ENCODE data around the gene MXD4.

MXD4 gene, protein sequence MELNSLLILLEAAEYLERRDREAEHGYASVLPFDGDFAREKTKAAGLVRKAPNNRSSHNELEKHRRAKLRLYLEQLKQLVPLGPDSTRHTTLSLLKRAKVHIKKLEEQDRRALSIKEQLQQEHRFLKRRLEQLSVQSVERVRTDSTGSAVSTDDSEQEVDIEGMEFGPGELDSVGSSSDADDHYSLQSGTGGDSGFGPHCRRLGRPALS

DNA sequence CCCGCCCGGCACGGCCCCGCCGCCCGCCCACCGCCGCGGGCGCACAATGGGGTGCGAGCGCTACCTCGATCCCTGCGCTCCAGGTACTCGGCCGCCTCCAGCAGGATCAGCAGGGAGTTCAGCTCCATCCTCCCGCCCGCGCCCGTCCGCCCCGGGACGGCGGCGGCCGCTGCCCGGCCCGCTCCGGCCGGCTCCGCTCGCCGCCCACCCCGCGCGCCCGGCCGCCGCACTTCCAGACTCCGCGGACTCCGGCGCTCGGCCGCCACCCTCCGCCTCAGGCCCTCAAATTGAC lies at the start of gene MXD4:
Gene MXD4, minus strand, starts transcription at position 257 of the 292 bp plus-strand sequence. Its CDS starts 129 bp downstream, at position 128.
- Histone ChIP-seq H3K27me3 (ENCODE audit: insufficient read depth, poor library complexity, severe bottlenecking) (no peaks in the 10 kb centered on the region), H3K36me3 (ENCODE audit: low read depth) (peaks cover 13% of the 10 kb centered on the region; the same call in 1 of the 2 replicates), H3K4me1 (ENCODE audit: insufficient read depth, poor library complexity, severe bottlenecking) (peaks cover 13% of the 10 kb centered on the region), H3K27ac (ENCODE audit: poor library complexity, severe bottlenecking) (peak within 1 kb of the TSS; percentile 66), H3K9me3 (ENCODE audit: severe bottlenecking) (no peaks in the 10 kb centered on the region), H3K4me3 (ENCODE audit: severe bottlenecking) (peak within 1 kb of the TSS; percentile 92)
- no peak for DNase-seq (ENCODE audit: low spot score)
- ATAC-seq (ENCODE audit: low read depth), result no peak
- TF ChIP-seq, protein P1, sequence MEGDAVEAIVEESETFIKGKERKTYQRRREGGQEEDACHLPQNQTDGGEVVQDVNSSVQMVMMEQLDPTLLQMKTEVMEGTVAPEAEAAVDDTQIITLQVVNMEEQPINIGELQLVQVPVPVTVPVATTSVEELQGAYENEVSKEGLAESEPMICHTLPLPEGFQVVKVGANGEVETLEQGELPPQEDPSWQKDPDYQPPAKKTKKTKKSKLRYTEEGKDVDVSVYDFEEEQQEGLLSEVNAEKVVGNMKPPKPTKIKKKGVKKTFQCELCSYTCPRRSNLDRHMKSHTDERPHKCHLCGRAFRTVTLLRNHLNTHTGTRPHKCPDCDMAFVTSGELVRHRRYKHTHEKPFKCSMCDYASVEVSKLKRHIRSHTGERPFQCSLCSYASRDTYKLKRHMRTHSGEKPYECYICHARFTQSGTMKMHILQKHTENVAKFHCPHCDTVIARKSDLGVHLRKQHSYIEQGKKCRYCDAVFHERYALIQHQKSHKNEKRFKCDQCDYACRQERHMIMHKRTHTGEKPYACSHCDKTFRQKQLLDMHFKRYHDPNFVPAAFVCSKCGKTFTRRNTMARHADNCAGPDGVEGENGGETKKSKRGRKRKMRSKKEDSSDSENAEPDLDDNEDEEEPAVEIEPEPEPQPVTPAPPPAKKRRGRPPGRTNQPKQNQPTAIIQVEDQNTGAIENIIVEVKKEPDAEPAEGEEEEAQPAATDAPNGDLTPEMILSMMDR (IDR thresholded peaks at IDR 0.05; ENCODE audit: poor library complexity, severe bottlenecking), result no peak

DNA sequence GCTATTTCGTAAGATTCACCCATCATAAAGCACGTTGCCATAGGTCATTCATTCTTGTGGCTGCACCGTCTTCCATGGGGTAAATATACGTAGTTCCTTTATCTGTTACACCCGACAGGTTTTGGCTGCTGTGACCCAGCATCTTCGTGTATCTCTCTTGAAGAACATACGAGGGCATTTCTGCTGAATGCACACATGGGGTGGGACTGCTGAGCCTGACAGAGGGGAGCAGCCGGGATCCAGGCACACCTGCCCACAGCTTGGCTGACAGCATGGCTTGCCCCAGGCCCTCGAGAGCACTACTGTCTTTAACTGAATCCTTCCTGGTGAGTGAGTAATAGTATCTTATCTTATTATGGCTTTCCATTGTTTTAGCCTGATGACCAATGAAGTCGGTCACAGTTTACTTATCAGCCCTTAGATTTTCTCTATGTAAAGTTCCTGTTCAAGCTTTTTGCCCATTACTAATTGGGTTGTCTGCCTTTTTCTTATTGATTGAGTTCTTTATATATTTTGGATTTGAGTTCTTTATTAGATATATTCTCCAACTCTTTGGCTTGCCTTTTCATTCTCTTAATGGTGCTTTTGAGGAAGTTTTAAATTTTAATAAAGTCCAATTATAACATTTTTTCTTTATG lies 45.0 kb upstream of the MXD4 start:
- Histone ChIP-seq H3K27me3 (ENCODE audit: insufficient read depth, poor library complexity, severe bottlenecking) (no peaks in the 10 kb centered on the region), H3K36me3 (ENCODE audit: low read depth) (no peaks in the 10 kb centered on the region), H3K4me3 (ENCODE audit: severe bottlenecking) (no peak overlapping the region), H3K4me1 (ENCODE audit: insufficient read depth, poor library complexity, severe bottlenecking) (no peaks in the 10 kb centered on the region), H3K27ac (ENCODE audit: poor library complexity, severe bottlenecking) (no peak overlapping the region), H3K9me3 (ENCODE audit: severe bottlenecking) (no peaks in the 10 kb centered on the region)
- ATAC-seq (ENCODE audit: low read depth) (no peak), DNase-seq (ENCODE audit: low spot score) (no peak)
- TF ChIP-seq, protein P1 (IDR thresholded peaks at IDR 0.05; ENCODE audit: poor library complexity, severe bottlenecking), result no peak

DNA sequence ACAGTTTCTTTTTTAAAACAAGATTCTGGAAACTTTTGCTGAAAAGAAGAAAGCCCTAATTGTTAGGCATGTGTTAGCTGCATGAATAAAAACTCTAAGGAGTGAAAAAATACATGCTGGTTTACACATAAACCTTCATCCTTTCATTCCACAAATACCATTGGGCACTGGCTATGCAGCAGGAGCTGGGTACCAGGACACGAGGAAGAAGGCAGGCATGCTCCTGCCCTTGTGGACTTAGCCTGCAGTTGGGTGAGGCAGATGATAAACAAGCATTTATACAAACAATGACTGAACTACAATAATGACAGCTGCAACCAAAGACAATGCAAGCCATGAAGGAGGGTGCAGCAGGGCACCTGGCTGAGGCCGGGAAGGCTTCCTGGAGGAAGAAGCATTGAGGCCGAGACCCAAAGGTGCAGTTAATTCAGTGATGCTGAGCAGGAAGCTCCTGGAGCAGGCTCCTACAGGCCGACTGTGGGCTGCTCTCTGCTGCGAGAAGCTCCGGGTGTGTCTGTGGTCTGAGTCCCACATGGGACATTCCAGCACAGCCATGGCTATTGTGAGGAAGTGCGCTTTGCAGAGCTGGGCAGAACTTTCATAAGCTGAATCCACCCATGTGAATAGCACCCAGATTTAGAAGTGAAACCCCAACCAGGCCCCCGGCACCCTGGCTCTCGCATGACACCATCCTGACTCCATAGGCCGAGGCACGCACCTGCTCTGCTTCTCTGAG lies 44.0 kb upstream of the MXD4 start:
- Histone ChIP-seq H3K4me1 (ENCODE audit: insufficient read depth, poor library complexity, severe bottlenecking) (no peaks in the 10 kb centered on the region), H3K4me3 (ENCODE audit: severe bottlenecking) (no peak overlapping the region), H3K9me3 (ENCODE audit: severe bottlenecking) (no peaks in the 10 kb centered on the region), H3K36me3 (ENCODE audit: low read depth) (no peaks in the 10 kb centered on the region), H3K27me3 (ENCODE audit: insufficient read depth, poor library complexity, severe bottlenecking) (no peaks in the 10 kb centered on the region), H3K27ac (ENCODE audit: poor library complexity, severe bottlenecking) (no peak overlapping the region)
- no peak for DNase-seq (ENCODE audit: low spot score)
- TF ChIP-seq, protein P1 (IDR thresholded peaks at IDR 0.05; ENCODE audit: poor library complexity, severe bottlenecking), result no peak
- peak; percentile 41; the same call in 1 of the 3 replicates for ATAC-seq (ENCODE audit: low read depth)

DNA sequence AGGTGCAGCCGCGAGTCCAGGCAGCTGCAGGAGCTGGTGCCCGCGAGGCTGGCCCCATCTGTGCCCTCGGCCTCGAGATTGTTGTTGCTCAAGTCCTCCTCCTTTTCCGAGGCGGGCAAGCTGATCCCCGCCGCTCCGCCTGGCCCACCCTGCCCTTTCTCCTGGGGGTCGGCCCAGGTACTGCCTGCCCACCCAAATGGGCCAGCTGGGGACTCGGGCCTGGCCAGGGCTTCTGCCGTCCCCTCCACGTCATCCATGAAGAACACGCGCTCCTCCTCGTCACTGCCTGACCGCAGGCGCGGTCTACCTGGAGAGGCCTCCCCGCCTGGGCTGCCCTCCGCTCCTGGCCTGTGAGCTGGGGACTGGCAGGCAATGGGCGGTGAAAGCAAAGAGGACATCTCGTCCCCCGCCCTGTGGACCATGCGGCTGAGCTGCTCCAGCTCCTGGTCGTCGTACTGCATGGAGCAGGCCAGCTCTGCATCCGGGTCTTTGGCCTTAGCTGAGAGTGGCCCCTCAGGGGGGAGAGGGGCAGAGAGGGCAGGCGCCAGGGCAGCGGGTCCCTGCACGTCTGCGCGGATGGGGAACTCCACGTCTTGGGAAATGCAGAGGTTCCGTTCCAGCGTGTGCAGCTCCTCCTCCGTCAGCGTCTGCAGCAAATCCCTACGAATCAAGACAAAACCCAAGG lies 43.1 kb upstream of the MXD4 start:
- DNase-seq (ENCODE audit: low spot score), result no peak
- Histone ChIP-seq H3K9me3 (ENCODE audit: severe bottlenecking) (no peaks in the 10 kb centered on the region), H3K4me1 (ENCODE audit: insufficient read depth, poor library complexity, severe bottlenecking) (no peaks in the 10 kb centered on the region), H3K36me3 (ENCODE audit: low read depth) (no peaks in the 10 kb centered on the region), H3K4me3 (ENCODE audit: severe bottlenecking) (no peak overlapping the region), H3K27me3 (ENCODE audit: insufficient read depth, poor library complexity, severe bottlenecking) (no peaks in the 10 kb centered on the region), H3K27ac (ENCODE audit: poor library complexity, severe bottlenecking) (no peak overlapping the region)
- ATAC-seq (ENCODE audit: low read depth), result no peak
- TF ChIP-seq, protein P1 (IDR thresholded peaks at IDR 0.05; ENCODE audit: poor library complexity, severe bottlenecking), result no peak
